GM19467 (cell line): ENCODE measurements around the gene TWSG1.
"Not testable (repeated sequence)": the region's sequence is repeated elsewhere in the genome, so short reads cannot be mapped to it uniquely, and the experiment has no call there.

Source experiments
- ATAC-seq: cut with Tn5 transposase; IDR thresholded peaks from one replicate; pipeline ENCODE4 v1.9.1; 2021; ENCODE audit warnings: mild to moderate bottlenecking, moderate library complexity; ENCODE audit not compliant: unreplicated experiment

Gene TWSG1

DNA sequence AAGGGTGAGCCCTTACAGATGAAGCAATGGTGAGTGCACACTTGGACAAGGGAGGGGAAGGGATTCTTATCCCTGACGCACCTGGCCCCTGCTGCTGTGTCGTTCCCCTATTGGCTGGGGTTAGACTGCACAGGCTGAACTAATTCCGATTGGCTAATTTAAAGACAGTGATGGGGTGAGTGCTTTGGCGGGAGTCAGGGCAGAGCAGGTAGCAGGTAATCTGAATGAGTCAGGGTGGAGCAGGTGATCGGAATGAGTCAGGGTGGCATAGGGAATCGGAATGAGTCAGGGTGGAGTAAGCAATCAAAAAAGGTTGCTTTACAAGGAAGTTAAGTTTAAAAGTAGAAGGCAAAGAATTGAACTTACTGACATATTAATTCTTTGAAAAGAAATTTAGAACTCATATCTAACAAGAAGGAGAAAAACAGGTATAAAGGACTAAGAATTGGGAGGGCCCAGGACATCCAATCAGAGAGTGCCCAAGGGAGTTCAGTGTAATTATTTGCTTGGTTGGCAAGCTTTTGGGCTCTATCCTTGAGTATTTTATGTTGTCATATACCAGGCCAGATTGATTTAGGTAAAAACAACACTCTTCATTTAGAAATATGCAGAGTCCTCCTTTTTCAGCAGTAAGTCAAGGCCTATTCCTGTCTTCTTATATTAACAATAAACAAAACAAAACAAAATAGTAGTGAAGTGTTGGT, 88.4 kb downstream of the TWSG1 start:
- ATAC-seq: no peak

- ATAC-seq: not testable (repeated sequence)
Observed at GRCh38 chr18:9423648-9424047, 89.1 kb downstream of the TWSG1 start.

GRCh38 chr18:9424235-9424634, 89.7 kb downstream of the TWSG1 start:
- not testable (repeated sequence) for ATAC-seq

- ATAC-seq: no peak
Observed at GRCh38 chr18:9426753-9427152, 92.2 kb downstream of the TWSG1 start.

DNA sequence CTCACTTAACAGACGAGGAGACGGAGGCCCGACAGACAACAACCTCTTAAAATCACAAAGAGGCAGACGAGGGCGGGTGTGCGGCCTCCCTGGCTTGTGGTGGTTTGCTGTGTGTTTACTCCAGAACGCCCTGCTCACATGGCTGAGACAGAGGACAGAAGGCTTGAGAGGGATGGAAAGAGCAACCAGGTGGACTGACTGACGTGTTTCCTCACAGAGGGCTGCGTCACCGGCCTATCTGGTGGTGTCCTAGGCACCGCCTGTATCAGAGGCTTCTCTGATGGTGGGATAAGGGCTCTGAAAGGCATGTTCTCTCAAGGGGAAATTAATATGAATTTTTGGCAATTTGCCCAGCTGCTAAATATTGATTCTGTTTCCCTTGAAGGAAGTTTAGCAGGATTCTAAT, 93.7 kb downstream of the TWSG1 start:
- ATAC-seq: no peak

GRCh38 chr18:9428862-9429661, 94.5 kb downstream of the TWSG1 start:
- ATAC-seq: no peak

GRCh38 chr18:9429662-9429993, 95.1 kb downstream of the TWSG1 start:
- ATAC-seq: no peak

DNA sequence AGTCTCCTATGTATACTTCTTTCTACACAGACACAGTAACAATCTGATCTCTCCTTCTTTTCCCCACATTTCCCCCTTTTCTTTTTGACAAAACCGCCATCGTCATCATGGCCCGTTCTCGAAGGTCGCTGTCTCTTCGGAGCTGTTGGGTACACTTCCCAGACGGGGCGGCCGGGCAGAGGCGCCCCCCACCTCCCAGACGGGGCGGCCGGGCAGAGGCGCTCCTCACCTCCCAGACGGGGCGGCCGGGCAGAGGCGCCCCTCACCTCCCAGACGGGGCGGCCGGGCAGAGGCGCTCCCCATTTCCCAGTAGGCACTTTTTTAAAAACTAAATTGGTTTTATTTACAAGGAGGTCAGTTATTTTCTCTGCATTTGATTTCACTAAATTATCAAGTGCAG, 95.7 kb downstream of the TWSG1 start:
- not testable (repeated sequence) for ATAC-seq

DNA sequence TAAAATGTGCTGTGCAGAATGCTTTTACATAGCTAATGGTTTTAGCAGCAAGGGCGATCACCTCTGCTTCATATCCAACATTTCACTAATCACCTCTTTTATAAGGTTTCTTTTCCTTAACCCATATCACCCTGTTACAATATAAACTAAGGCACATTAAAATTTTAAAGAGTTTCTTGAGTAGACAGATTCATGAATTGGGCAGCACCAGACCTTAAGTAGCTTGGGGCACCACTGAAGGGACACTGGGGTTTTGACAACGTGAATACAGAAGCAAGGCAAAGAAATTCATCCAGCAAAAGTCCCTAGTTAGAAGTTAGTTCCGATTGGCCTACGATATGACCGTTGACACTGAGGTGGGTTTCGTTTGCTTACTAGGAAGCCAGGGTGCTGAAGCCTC, 96.7 kb downstream of the TWSG1 start:
- ATAC-seq: no peak

- not testable (repeated sequence) for ATAC-seq
Observed at GRCh38 chr18:9433122-9433521, 98.5 kb downstream of the TWSG1 start.

DNA sequence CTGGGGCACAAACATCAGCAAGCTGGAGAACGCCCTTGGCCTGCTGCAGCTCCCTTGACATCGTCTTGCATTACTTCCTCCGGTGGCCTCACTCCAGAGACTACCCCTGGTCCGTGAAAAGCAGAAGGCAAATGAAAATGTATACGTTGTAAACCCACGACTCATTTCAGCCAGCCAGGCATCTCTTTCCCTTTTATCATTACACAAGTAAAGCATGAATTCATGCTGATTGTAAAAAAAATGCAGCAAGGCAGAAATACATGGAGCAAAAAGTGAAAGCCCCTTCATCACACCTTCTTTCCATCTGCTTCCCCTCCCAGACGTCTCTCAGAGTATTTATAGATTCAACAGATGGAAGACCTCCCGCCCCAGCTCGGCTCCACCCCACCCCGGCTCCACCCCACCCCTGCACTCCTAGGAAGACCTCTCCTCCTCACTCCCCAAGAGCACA, 99.1 kb downstream of the TWSG1 start:
- no peak for ATAC-seq

- no peak for ATAC-seq
Observed at GRCh38 chr18:9434122-9434701, 99.6 kb downstream of the TWSG1 start.

- ATAC-seq: no peak
Observed at GRCh38 chr18:9435041-9435440, 100.5 kb downstream of the TWSG1 start.

DNA sequence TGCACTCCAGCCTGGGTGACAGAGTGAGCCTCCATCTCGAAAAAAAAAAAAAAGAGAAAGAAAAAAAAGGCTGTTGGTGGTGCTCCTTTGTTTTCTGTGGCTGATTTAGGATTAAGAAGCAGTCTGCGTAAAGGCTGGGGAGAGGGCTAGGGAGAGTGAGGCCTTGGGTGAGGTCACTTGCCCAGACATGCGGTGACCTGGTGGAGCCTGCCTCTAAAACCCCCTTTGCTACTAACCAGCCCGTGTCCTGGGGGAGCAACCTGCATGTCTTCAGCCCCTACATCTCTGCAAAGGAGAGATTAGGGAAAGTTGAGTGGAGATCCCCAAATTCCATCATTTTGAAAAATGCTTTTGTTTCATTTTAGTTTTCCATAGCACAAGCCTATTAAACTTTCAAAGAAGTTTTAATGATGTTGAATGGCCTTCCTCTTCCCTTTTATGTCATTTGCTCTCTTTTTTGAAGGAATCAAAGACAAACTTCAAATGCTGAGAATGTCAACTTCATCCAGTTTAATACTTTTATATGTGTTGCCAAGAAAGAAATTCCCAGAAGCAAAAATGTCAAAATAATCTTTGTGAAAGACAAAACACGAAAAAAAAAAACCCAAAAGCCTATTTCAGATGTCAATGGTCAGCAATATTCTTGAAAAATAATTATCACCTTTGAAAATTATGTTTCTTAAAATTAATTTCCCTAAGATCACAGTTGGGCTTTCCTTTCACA, 101.8 kb downstream of the TWSG1 start:
- ATAC-seq: no peak

- ATAC-seq: no peak
Observed at GRCh38 chr18:9437021-9437437, 102.5 kb downstream of the TWSG1 start.

- no peak for ATAC-seq
Observed at GRCh38 chr18:9437672-9438071, 103.1 kb downstream of the TWSG1 start.

- ATAC-seq: no peak
Observed at GRCh38 chr18:9441061-9441460, 106.5 kb downstream of the TWSG1 start.

DNA sequence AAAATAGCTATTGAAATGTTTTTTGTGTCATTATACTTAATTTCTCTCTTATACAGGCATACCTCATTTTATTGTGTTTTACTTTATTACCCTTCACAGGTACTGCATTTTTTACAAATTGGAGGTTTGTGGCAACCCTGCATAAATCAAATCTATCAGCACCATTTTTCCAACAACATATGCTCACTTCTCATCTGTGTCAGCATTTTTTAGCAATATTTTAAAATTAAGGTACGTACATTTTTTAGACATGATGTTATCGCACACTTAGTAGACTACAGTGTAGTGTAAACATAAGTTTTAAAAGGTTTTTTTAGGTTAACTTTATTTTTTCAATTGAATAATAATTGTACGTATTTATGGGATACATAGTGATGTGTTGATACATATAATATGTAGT, 110.0 kb downstream of the TWSG1 start:
- ATAC-seq: no peak

- ATAC-seq: no peak
Observed at GRCh38 chr18:9446839-9447238, 112.3 kb downstream of the TWSG1 start.

- ATAC-seq: no peak
Observed at GRCh38 chr18:9447334-9447733, 112.8 kb downstream of the TWSG1 start.
